DMS 273 treated with DMSO at 0.1 percent for 48 hours (cell line): ENCODE measurements around the gene IL17RA.
"Not testable (repeated sequence)": the region's sequence is repeated elsewhere in the genome, so short reads cannot be mapped to it uniquely, and the experiment has no call there.

ENCODE experiments used
- DNase-seq: peaks from one replicate; lab custom pipeline; 2025; lab: John Stamatoyannopoulos, UW

The IL17RA gene

GRCh38 chr22:17120711-17121232 is 36.0 kb downstream of the IL17RA start:
- DNase-seq: no peak

GRCh38 chr22:17121233-17122195 is 36.7 kb downstream of the IL17RA start, which contains the start of gene TMEM121B:
TMEM121B (minus strand) TSS chr22:17121360; CDS start chr22:17121127, 233 bp downstream.
- peak; percentile 36 for DNase-seq

DNA sequence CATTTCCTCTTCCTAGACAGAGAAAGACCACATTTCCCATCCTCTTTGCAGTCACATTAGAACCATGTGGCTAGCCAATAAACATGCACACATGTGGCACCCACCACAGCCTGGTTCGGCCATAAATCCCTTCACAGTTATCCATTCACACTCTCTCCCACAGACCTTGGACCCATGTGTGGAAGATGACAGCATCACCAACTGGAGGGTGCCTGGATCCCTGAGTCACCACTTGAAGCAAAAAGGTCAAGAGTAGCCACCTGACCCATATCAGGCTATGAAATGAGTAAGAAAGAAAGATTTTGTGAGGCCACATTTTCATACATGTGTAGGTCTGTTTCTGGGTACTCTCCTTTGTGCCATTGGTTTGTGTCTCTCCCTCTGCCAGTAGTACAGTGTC is 45.4 kb downstream of the IL17RA start:
- DNase-seq: no peak

DNA sequence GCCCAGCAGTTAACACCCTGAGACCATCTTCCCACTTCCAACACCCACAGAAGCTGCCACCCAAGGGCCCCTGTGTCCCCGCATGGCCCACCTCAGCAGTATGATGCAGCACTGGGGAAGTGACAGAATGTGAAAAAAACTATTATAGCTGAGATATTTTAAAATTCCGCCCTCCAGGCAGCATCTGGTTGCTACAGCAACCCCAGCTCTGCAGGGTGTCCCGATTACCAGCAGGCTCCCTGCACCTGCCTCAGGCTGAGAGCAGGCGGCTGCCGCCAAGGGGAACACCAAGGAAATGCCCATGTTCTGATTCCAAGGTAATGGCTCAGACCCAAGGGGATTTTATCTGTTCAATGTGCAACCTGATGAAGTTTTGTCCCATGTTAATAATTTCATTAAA is 46.9 kb downstream of the IL17RA start:
- DNase-seq: no peak

- DNase-seq: no peak
These were observed 47.3 kb downstream of the IL17RA start for GRCh38 chr22:17132112-17132511.

GRCh38 chr22:17133137-17133536 is 48.3 kb downstream of the IL17RA start:
- DNase-seq: no peak

DNA sequence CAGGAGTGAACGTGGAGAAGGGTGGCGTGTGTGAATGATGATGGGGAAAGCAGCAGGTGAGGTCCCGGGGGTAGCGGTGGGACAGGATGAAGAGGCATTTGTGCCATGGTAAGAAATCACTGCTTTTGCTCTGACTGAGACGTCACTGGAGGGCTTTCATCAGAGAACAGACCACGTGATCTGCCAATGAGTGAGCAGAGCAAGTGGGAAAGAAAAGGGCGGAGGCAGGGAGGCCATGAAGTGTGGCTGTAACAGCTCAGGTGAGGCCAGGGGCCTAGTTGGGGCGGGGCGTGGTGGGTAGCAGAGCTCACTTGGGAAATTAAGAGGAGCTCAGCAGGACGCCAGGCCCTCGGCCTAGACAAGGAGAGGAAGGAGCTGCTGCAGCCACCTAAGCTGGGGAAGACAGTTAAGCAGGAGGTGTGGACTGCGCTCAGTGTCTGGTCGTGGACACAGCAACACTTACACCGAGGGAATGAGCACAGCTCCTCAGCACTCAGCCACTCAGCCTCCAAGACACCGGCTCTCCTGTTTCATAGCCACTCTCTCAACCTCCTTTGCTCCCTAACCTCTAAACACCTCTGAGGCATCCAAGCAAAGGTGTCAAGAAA is 50.5 kb downstream of the IL17RA start:
- DNase-seq: no peak

DNA sequence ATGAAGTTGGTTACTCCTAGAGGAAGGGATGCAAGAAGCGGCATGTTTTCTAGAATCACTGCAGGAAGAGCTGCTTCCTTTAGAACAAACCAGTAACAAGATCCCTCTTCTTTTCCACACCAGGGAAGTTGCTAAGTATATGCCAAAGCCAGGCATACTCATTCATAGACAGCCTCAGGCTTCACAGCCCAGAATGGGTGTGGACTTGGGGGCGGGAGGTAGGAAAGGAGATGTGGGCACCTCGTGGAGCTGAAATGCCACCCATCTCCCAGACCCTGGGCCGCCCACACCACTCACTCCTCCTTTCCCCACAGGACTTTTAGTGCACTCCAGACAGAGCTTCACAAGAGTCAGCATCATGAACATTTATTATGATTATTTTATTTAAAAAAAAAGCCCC is 52.4 kb downstream of the IL17RA start:
- no peak for DNase-seq

DNA sequence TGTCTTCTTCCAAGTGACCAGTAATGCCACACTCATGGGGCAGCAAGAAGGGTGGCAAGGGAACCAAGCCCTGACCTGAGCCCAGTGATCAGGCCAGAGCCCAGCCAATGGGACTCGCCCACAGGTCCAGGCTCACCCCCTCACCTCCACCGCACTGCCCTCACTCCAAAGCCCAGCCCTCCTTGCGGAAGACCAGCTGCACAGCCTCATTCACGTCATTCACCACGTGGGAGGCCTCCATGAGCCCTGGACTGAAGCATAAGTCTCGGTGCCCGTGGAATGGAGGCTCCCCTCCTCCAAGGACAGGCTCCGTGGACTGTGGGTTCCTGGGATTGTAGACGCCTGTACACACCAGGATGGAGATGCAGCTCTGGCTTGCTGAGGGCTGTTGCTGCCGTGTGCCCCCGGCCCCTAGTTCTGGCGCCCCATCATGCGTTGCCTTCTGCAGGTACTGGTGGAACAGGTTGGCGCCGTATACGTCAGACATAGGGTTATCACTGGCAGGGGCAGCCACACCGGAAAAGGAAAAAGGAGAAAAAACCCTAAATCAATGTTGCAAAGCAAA is 53.1 kb downstream of the IL17RA start:
- no peak for DNase-seq

- DNase-seq: no peak
These were observed 53.7 kb downstream of the IL17RA start for GRCh38 chr22:17138513-17138912.

GRCh38 chr22:17140022-17140421 is 55.2 kb downstream of the IL17RA start:
- DNase-seq: no peak

GRCh38 chr22:17140826-17141766 is 56.3 kb downstream of the IL17RA start:
- no peak for DNase-seq

DNA sequence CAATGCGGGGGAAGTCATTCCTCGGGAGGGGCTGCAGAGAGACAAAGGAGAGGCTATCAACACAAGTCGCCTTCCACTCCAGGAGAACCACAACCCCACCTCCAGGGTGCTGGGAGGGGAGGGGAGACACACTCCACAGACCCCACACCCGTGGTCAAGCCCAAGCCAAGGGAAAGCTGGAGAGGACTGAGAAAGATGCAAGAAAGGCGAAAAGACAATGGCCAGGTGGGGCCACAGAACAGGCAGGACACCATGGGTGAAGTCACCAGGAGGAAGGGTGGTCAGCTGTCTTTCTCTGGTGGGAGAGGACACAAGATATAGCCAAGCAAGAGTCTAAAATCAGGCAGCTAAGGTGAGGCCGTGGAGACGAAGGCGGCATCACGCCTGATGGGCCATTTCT is 58.3 kb downstream of the IL17RA start:
- no peak for DNase-seq

DNA sequence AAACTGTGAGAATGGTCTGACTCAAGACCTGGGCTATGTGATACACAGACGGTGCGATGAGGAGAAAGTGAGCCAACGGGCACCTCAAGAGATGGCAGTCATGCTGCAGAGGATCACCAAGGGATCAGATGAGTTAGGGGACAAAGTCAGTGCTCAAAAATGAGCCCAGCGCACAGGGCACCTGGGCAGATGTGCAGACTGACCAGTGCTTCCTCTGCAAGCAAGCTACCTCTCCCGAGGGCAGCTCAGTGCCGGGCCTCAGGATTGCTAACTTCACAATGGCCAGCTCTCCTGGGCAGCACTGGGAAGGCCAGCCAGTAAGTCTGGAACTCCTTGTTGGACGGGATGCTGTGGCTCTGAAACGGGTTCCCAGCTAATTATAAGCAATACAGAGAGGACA is 59.0 kb downstream of the IL17RA start:
- DNase-seq: no peak

DNA sequence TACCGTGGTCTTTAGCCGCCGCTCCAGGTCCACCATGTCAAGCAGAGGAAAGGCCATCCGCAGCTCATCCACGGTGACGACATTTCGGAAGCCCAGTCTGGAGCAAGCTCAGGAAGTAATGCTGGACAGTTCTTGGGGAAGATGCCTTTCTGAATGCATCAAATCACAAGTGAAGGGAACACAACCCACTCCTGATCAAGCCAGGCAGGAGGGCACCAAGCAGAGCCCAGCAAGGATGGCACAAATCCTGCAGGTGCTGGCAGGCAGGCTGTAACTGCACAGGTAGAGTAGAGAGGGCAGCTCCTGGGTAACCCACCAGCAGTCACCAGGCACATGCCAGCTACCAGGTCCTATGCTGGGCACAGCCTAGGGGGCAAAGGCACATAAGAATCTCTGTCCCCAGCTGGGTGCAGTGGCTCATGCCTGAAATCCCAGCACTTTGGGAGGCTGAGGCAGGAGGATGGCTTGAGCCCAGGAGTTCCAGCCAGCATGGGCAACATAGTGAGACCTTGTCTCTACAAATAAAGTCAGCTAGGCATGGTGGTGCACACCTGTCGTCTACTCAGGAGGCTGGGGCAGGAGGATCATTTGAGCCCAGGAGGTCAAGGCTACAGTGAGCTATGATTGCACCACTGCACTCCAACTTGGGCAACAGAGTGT is 60.4 kb downstream of the IL17RA start:
- no peak for DNase-seq

DNA sequence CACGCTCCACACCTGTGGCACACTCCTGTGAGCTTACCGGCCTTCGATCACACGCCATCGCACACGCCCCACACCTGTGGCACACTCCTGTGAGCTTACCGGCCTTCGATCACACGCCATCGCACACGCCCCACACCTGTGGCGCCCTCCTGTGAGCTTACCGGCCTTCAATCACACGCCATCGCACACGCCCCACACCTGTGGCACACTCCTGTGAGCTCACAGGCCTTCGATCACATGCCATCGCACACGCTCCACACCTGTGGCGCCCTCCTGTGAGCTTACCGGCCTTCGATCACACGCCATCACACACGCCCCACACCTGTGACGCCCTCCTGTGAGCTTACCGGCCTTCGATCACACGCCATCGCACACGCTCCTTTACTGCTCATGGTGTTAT is 62.7 kb downstream of the IL17RA start:
- not testable (repeated sequence) for DNase-seq

- no peak for DNase-seq
These were observed 64.4 kb downstream of the IL17RA start for GRCh38 chr22:17149076-17149815.

DNA sequence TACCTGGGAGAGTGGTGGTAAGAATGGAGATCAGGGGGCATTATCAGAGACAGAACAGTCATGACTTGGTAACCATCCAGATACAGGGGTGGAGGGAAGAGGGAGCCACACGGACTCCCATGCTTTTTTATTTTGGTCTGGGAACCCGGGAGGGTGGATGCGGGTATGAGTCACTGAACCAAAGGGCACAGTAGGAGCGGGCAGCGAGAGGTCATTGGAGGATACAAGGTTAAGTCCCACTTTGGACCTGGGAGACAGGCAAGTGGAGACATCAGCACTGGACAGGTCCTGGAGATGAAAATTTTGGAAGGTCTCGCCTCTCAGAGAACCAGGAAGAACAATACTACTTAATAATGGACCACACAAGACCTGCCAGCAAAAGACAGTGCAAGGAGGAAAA is 67.5 kb downstream of the IL17RA start:
- DNase-seq: no peak

GRCh38 chr22:17152971-17153370 is 68.2 kb downstream of the IL17RA start:
- no peak for DNase-seq

DNA sequence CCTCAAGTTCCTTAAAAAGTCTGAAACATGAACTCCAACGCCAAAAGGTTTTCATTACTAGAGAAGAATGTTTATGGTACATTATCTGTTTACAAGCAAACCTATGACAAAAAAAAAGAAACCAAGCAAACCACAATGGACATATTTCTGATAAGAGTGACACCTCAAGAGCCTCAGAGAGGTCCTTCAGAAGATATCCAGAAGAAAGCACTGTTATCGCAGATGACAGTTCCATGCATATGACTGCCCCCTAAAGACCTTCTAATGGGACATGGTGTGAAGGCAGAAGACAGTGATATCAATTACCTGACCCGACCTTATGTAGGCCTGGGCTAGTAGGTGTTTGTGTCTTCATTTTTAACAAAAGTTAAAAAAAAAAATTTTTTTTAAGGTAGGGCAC is 71.1 kb downstream of the IL17RA start:
- DNase-seq: no peak
